Fibroblast of skin of scalp (primary cell): Measurements from ENCODE around the gene PKD2.
"Not testable (repeated sequence)": the region's sequence is repeated elsewhere in the genome, so short reads cannot be mapped to it uniquely, and the experiment has no call there.

Experiments used
- DNase-seq: peaks from one replicate; pipeline ENCODE4 v3.0.0-alpha.2; 2013

Gene PKD2

DNA sequence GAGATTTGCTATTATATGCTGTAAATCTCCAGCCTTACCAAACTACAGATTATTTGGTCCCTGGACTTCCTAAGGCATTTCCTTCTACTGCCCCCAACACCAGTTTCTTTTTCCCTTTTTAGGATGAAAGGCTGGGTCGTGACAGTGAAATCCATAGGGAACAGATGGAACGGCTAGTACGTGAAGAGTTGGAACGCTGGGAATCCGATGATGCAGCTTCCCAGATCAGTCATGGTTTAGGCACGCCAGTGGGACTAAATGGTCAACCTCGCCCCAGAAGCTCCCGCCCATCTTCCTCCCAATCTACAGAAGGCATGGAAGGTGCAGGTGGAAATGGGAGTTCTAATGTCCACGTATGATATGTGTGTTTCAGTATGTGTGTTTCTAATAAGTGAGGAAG is 67.9 kb downstream of the PKD2 start:
- peak; percentile 17 for DNase-seq

DNA sequence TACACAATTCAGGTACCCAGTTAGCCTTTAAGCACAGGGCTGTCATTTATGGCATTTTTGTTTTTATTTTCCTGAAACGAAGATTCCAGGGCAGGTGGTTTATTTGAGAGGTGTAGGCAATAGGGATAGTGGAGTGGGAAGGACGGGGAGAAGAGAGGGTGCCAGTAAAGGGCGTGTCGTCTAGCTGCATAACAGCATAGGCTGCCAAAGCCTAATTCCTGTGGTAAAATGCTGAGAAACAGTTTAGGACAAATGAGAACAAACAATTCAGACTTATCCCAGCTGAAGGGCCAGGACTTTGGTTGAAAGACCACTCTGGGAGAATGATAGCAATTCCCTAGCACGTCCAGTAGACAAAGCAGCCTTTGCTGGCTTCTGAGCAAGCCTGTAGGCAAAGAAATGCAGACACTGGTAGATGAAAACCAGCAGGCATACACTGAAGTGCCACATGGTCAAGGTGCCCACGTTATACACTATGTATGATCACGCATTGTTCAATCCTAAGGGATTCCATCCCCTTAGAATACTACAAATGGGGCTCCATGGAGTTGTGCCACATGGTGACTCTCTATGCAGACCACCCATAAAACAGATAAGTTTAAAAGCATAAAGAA is 70.6 kb downstream of the PKD2 start:
- no peak for DNase-seq

DNA sequence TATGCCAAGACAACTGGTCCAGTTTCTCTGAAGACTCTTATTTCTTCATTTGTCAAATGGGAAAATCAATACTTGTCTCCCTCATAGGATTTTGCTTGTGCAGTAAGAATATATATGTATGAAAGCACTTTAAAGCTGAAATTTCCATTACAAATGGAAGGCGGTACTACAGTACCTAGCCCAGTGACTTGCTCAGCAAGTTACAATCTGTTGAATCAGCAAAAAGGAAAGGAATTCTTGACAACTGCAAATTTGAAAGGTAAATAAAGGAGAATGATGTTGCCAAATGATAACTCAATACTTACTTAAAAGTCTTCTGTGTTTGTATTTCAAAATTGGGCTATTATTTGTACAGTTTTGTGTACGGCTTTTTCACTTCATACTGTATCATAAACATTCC is 71.1 kb downstream of the PKD2 start:
- DNase-seq = no peak

DNA sequence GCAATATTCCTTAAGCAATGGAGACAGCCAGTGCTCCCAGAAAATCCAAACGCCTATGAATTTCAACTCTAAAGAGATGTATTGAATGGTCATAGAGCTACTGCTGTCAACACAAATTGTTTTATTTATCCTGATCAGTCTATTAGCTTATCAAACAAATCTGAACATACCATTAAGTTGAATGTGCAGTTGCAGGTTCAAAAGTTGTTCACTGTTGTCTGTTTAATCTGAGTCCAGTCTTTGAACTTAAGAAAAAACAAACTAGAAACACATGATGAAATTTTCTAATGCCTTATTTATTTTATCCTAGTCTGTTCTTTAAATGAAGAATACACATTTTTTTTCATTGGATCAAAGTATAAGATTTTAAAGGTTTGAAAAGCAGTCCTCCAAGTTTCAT is 73.2 kb downstream of the PKD2 start:
- DNase-seq = no peak

GRCh38 chr4:88087004-88087403 is 79.6 kb downstream of the PKD2 start:
- DNase-seq = no peak

DNA sequence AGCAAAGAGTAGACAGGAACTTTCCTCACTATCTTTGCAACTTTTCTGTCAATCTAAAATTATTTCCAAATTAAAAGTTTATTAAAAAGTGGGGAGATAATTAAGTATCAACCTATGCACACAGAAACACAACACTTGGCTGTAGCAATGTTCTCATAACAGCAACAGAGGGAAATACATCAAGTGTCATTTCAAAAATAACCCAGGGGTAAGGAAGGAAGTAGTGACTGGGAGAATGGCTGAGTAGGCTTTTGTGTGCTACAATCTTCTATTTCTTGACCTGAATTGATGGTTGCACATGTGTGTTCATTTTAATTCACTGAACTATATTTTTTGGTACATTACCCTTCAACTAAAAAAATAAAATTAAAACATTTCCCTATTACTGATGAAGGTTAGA is 83.5 kb downstream of the PKD2 start:
- no peak for DNase-seq

DNA sequence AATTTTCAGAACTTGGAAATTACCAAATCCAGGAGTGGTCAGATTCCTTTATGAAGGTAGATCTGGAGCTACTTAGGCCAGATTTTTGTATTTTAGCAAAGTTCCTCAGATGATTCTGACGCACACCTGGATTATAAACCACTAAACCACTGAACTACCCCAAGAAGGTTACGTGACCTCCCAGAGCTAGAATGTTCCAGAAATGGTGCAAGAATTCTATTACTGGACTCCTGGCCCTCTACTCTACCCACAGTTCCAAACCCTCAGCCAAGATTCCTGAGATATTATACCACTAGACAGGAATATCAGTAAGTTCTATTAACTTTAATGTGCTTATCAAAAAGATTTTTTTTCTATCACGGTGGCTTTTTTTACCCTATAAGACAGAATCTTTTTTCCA is 83.9 kb downstream of the PKD2 start:
- DNase-seq = no peak

DNA sequence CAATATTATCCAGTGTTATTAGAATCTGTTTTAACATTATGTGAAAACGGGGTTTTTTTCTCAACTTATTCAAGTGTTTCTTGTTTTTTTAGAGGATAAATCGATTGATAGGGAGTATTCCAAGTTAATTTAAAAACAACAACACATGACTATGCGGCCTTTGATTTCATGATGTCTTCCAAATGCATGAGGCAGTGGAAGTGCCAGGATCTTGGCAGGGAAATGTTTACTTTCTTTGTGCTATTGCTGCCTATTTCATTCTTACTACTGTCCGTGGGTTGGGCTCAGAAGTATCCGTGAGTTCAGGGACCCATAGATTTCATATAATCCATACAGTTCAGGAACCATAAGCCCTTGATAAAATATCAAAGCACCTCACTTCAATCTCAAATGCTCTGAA is 86.4 kb downstream of the PKD2 start:
- DNase-seq = no peak

DNA sequence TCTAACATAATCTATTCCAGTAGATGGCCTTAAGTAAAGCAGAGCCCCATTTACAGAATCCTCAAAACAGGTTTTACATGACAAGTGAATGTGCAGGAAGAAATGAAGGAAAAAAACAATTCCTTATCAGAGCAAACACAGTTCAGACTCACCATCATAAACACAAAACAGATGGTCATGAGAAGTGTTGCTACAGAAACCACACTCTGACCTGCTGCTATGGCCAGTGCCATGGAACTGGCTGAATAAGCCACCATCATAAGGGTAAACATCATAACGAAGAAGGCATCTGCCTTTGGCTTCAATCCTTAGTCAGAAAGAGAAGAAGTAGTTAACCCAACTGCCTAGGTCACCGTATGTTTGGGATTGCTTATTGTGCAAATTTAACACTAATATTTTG is 89.9 kb downstream of the PKD2 start:
- no peak for DNase-seq

- DNase-seq = no peak
Observed at GRCh38 chr4:88097781-88098180, 90.3 kb downstream of the PKD2 start.

DNA sequence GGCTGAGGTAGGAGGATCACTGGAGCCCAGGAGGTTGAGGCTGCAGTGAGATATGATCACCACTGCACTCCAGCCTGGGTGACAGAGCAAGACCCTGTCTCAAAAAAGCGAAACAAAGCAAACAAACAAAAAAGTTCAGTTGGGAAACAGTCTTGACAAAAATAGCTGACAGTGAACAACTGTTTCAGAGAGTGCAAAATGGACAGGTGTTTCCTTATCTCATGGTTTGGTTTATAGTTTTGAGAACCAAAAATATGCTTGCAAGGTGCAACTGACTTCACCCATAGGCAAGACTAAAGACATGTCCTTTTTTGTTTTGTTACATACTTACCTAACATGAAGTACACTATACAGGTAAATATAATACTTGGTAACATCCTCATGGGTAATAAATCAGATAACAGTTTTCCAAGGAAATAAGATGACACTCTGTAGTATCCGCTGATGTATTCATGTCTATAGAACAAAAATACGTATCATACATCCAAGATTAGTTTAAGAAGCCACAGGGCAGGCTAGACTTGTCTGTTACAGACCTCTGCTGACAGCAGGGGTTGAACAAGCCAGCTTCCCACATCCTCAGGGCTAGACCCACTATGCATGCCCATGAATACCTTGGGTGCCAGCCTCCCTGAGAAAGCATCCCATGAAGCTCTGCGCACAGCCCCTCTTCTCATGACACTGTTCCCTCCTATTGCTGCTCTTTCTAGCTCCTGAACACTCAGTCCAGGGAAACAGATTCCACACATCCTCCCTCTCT is 91.7 kb downstream of the PKD2 start:
- no peak for DNase-seq

DNA sequence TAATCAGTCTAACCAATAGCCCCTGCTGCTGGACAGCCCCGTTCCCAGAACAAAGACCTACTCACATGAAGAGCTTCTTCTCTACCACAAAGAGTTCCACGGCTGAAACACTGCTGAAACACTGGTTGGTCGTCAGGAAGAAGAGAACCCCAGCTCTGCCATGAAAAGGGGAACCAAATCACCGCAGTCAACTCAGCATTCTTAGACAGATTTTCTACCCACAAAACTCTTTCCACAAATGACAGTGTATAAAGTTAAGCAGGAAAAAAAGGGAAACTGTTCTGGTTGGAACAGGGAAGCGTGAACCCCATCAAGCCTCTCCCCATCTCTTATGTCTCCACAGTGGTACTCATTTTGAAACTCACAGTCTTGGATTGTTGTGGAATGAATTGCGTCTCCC is 93.7 kb downstream of the PKD2 start:
- no peak for DNase-seq

DNA sequence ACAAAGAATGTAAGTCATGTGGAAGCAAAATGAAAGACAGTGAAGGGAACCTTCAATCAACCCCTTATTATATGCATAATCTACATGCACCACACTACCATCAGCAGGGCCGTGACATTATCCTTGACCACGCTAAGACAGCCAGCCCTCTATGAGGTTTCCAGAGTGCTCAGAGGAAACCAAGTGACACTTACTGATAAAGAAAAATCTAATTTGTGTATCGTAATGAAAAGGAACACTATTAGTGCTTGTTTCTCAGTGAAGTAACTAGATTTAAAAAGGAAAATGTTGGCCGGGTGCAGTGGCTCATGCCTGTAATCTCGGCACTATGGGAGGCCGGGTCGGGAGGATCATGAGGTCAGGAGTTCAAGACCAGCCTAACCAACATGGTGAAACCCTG is 94.6 kb downstream of the PKD2 start:
- no peak for DNase-seq

DNA sequence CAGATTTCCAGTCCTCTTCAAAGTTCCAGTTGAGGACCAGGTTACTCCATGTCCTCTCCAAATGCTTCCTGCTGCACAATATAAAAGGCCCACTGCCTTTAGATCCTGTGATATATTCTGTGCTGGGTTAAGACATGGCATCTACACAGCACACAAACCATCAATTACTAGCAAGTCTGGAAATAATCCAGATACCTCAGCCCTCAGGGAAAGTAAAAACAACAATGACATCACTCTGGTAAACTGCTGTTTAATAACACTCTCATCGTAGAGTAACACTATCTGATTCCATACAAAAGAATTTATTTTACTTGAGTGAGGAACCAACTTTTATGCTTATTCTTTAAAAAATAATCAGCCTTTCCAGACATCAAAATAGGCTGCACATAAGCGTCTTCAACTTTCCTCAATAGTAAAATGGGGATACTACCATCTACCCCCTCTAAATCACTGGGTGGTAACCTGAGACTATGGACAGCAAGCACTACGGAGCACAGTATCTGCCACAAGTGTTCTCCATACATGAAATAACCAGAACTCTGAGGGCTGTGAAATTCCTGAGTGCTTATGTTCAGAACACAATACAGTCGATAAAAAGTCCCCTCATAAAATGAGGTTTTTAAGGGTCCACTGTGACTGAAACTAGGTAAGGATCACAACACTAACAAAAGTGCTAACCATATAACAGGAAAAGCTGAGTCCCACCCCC is 97.6 kb downstream of the PKD2 start:
- DNase-seq = peak; percentile 72

DNA sequence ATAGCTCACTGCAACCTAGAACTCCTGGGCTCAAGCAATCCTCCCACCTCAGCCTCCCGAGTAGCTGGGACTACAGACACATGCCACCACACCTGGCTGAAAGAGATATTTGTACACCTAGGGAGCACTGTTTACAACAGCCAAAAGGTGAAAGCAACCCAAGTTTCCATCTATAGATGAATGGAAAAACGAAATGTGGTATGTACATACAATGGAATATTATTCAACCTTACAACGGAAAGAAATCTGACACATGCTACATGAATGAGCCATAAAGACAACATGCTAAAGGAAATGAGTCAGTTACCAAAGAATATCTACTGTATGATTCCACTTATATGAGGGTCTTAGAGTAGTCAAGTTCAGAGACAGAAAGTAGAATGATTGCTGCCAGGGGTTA is 98.8 kb downstream of the PKD2 start:
- peak; percentile 43 for DNase-seq

DNA sequence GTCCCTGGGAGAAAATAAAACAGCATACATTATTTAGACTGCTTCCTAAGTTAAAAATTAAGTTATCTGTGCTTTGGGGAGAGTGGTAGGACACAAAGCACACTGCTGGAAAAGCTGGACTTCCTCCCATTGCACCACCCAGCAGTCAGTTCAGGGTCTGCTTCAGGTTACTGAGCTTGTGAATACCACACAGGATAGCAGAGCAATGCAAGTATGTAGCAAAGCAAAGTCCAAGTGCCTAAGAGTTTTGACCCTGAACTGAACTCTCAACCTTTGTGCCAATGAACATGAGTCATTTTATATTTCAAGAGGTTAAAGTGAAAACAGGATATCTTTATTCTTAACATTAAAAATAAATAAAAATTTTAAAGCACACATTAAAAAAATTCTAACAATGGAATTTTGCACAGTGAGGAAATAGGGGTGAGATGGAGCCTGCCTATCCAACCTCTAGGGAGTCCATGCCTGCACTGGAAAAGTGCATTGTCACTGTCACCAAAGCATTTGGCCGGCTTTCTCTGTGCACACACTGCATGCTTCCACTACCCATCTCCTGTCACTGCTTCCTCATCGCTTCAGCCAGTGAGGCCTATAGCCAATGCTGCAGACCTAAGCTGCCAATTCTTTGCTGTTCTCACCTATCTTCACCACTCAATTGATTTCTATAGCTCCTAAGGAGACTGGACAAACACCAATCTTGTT is 100.1 kb downstream of the PKD2 start:
- DNase-seq = peak; percentile 29

GRCh38 chr4:88108108-88108465 is 100.7 kb downstream of the PKD2 start:
- not testable (repeated sequence) for DNase-seq

DNA sequence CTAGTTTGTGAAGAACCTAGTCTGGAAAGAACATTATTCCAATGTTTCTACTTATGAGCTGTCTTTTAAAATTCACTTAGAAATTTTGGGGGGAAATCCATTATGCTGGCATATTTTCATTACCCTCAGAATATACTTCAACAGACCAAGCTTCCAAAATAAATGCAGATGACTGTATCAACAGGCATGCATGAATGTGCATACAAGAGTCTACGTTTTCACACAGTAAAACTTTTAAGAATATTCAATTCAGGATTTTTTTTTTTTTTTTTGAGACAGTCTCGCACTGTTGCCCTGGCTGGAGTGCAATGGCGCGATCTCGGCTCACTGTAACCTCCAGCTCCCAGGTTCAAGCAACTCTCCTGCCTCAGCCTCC is 101.3 kb downstream of the PKD2 start:
- DNase-seq = peak; percentile 33

DNA sequence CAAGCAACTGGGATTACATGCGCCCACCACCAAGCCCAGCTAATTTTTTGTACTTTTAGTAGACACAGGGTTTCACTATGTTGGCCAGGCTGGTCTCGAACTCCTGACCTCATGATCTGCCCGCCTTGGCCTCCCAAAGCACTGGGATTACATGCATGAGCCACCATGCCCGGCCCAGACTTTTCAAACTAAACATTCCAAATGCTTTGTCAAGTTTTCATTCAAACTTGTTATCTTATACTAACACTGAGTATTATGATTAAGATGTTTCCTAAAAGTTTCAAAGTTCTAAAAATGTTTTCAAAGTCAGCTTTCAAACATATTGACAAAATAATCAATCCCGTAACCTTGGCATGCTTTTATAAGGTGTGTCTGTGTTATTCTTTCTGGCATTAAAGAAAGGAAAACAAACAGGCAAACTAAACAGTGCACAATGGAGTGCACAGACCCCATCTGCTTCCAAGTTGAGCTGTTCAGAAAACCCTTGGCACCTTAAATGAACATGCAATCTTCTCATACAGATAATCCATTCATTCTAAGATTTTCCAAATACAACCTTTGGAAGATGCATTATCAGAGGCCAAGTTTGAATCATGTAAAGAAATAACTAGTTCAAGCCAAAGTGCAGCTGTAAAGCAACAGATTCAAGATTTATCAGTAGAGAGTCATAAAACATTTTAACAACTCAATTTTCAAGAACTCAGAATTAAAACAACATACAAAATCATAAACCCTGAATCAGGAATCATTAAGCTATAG is 101.9 kb downstream of the PKD2 start:
- DNase-seq = no peak

DNA sequence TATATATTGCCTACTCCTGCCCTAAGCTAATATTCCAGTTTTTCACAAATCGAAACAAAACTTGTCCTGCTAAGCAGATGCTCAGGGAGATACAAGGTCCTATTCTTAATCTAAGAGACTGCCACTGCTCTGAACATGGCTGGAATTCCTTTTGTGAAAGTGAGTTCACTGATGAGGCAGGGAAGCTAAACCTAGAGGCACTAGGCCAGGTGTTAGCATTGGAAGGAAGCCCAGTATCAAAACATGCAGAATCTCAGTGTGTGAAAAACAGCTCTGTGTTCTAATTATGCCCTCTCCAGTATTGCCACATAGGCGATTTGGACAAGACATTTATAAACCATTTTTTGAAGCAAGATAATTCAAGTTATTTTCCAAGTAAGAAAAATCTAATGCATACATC is 103.4 kb downstream of the PKD2 start:
- DNase-seq = no peak

- DNase-seq = no peak
Observed at GRCh38 chr4:88112856-88113255, 105.4 kb downstream of the PKD2 start.

DNA sequence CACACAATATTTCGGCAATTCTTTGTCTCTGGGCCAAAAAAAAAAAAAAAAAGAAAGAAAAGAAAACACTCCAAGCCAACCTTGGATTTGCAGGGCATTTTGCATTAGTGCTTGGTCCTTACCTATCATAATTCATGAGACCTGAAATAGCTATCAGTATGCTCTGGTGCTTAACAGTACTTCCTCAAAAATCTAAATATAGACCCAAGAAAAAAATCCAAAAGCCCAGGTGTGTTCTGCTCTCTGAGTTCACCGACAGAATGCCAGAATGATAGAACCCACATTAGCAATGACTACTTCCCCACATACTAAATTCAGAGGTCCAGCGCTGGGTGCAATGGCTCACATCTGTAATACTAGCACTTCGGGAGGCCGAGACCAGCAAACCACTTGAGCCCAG is 108.2 kb downstream of the PKD2 start:
- DNase-seq = no peak

- no peak for DNase-seq
Observed at GRCh38 chr4:88119943-88120342, 112.5 kb downstream of the PKD2 start.
